GM12801 (cell line): ENCODE measurements around the gene ZBTB17.

Source experiments
- CTCF ChIP-seq: IDR thresholded peaks from one replicate; pipeline ENCODE4 v1.5.1; 2011; ENCODE audit warnings: control low read depth; ENCODE audit not compliant: insufficient read length; ENCODE audit errors: extremely low read depth

The ZBTB17 gene

DNA sequence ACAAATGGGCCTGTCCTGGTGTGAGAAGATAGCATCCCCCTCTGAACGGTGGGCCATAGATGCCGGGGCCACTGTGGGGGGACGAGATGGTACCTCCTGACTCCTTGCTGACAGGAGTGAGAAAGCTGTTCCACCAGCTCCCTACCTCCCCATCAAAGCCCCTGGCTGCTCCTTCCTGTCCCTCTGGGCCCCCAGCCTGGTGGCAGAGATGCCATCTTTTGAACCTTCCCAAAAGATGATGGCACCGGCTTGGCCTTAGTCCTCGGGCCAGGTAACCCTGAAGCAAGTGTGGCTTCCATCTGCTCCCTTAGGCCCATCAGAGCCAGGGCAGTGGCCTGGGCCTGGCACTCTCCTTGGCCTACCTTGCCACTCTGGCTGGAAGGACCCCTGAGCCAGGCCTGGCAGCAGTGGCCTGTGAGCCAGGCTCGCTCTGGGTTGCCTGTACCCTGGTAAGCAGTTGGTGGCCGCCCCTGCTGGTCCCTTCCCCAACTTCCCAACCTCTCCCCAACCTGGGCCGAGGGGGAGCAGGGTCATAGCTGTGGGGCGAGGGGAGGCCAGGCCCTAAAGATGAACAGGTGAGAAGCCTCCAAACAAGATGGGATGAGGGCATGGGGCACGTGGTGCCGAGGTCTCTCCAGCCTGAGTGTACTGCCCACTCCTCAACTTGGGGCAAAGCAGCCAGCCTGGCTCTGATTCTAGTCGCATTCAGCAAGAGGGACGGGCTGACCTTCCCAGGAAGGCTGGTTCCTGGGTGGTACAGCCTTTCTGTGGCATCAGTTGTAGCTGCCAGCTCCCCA, 34.7 kb downstream of the ZBTB17 start:
- TF ChIP-seq CTCF = no peak

GRCh38 chr1:15940110-15941043, 35.5 kb downstream of the ZBTB17 start:
- no peak for TF ChIP-seq CTCF

- no peak for TF ChIP-seq CTCF
Measured at GRCh38 chr1:15939181-15940109, 36.5 kb downstream of the ZBTB17 start.

- no peak for TF ChIP-seq CTCF
Measured at GRCh38 chr1:15938628-15939161, 37.2 kb downstream of the ZBTB17 start.

GRCh38 chr1:15937706-15938168, 38.2 kb downstream of the ZBTB17 start:
- TF ChIP-seq CTCF = no peak

- no peak for TF ChIP-seq CTCF
Measured at GRCh38 chr1:15937146-15937545, 38.8 kb downstream of the ZBTB17 start.

DNA sequence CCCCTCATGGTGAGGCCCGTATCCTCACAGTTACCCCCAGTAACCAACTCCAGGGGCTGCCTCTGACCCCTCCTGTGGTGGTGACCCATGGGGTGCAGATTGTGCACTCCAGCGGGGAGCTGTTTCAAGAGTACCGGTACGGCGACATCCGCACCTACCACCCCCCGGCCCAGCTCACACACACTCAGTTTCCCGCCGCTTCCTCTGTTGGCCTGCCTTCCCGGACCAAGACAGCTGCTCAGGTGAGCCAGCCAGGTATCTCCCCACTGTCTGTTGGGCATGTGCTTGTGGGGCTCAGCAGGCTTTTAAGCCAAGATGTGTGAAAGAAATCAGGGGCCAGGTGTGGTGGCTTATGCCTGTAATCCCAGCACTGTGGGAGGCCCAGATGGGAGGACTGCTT, 39.9 kb downstream of the ZBTB17 start:
- TF ChIP-seq CTCF = no peak
